WTC11 (cell line): ENCODE results near the gene NUAK2. TPM values are rescaled to one million over a fixed set of nuclear protein-coding genes. Genes with fewer than 3 reads are reported as not detected.

Experiments
- ATAC-seq: fragments of 200-7000 bp; cut with Tn5 transposase; 2 replicates; pipeline ENCODE4 v1.10.0; 2021; ENCODE audit warnings: mild to moderate bottlenecking, moderate library complexity
- CTCF ChIA-PET: fragments of 300-600 bp; sonication (Branson Sonifier 250); formaldehyde crosslinking; loops from one replicate; lab custom pipeline; 2021; ENCODE audit warnings: antibody characterized with exemption; lab: Charles Lee
- POLR2A ChIA-PET: fragments of 350-600 bp; sonication (Branson Sonifier 250); formaldehyde crosslinking; loops from one replicate; lab custom pipeline; 2021; ENCODE audit warnings: antibody characterized with exemption; lab: Charles Lee
- DNase-seq: peaks from one replicate; pipeline ENCODE4 v3.0.0; 2021; ENCODE audit warnings: low spot score
- H3K27ac Mint-ChIP-seq: 2 replicates; pipeline ENCODE4 v1.8.0; 2021; ENCODE audit warnings: mixed read lengths
- H3K27me3 Mint-ChIP-seq: 2 replicates; pipeline ENCODE4 v1.8.0; 2021; ENCODE audit warnings: low read depth, mild to moderate bottlenecking, moderate library complexity, mixed read lengths
- H3K36me3 Mint-ChIP-seq: 2 replicates; pipeline ENCODE4 v1.8.0; 2021; ENCODE audit warnings: mixed read lengths
- H3K4me1 Mint-ChIP-seq: 2 replicates; pipeline ENCODE4 v1.8.0; 2022; ENCODE audit warnings: mixed read lengths
- H3K4me3 Mint-ChIP-seq: 2 replicates; pipeline ENCODE4 v1.8.0; 2021; ENCODE audit warnings: mild to moderate bottlenecking, moderate library complexity, mixed read lengths
- H3K9me3 Mint-ChIP-seq: 2 replicates; pipeline ENCODE4 v1.8.0; 2021; ENCODE audit warnings: mixed read lengths
- EMX1 ChIP-seq: fragments of 250-450 bp; sonication (Bioruptor Pico); IDR thresholded peaks from 2 replicates; pipeline ENCODE4 v1.8.0; 2021; ENCODE audit warnings: mild to moderate bottlenecking
- FOXP1 ChIP-seq: sonication (generic); formaldehyde crosslinking; IDR thresholded peaks from 2 replicates; pipeline ENCODE4 v1.8.0; 2022; ENCODE audit warnings: missing genetic modification reagents, mild to moderate bottlenecking, moderate library complexity, borderline replicate concordance
- GRHL2 ChIP-seq: fragments of 250-450 bp; sonication (Bioruptor Pico); IDR thresholded peaks from 2 replicates; pipeline ENCODE4 v1.8.0; 2022; ENCODE audit warnings: mild to moderate bottlenecking, moderate library complexity; ENCODE audit not compliant: insufficient replicate concordance, severe bottlenecking
- KAT7 ChIP-seq: sonication (generic); formaldehyde crosslinking; IDR thresholded peaks from 2 replicates; pipeline ENCODE4 v1.8.1; 2023; ENCODE audit warnings: missing genetic modification reagents, mild to moderate bottlenecking, borderline replicate concordance
- SOX15 ChIP-seq: fragments of 250-450 bp; sonication (Bioruptor Pico); IDR thresholded peaks from 2 replicates; pipeline ENCODE4 v1.9.0; 2021; ENCODE audit warnings: mild to moderate bottlenecking
- TP53 ChIP-seq: sonication (generic); formaldehyde crosslinking; IDR thresholded peaks from 2 replicates; pipeline ENCODE4 v1.8.1; 2023; ENCODE audit warnings: mild to moderate bottlenecking, missing genetic modification reagents
- ZNF121 ChIP-seq: sonication (generic); formaldehyde crosslinking; IDR thresholded peaks from 2 replicates; pipeline ENCODE4 v1.8.0; 2023; ENCODE audit warnings: missing genetic modification reagents
- ZNF232 ChIP-seq: sonication (generic); formaldehyde crosslinking; IDR thresholded peaks from 2 replicates; pipeline ENCODE4 v1.8.0; 2022; ENCODE audit warnings: mild to moderate bottlenecking, missing genetic modification reagents
- ZNF396 ChIP-seq: fragments of 250-450 bp; sonication (Bioruptor Pico); IDR thresholded peaks from 2 replicates; pipeline ENCODE4 v1.8.0; 2021; ENCODE audit warnings: mild to moderate bottlenecking, moderate library complexity, borderline replicate concordance
- total RNA-seq: library from RNA; stranded (reverse); gene quantifications from 3 replicates; pipeline ENCODE4 v1.2.3, GENCODE V29; 2021
- TF ChIP-seq, protein P1 (sequence below): fragments of 250-450 bp; sonication (Bioruptor Pico); IDR thresholded peaks from 2 replicates; pipeline ENCODE4 v1.9.0; 2021; ENCODE audit warnings: mild to moderate bottlenecking
- TF ChIP-seq, protein P2 (sequence below): sonication (generic); formaldehyde crosslinking; IDR thresholded peaks from 2 replicates; pipeline ENCODE4 v1.8.0; 2022; ENCODE audit warnings: mild to moderate bottlenecking, missing genetic modification reagents
- TF ChIP-seq, protein P3 (sequence below): sonication (generic); formaldehyde crosslinking; IDR thresholded peaks from 2 replicates; pipeline ENCODE4 v1.8.0; 2023; ENCODE audit warnings: mild to moderate bottlenecking, missing genetic modification reagents
- TF ChIP-seq, protein P4 (sequence below): sonication (generic); formaldehyde crosslinking; IDR thresholded peaks from 2 replicates; pipeline ENCODE4 v1.8.1; 2023; ENCODE audit warnings: mild to moderate bottlenecking, moderate library complexity, missing genetic modification reagents
- TF ChIP-seq, protein P5 (sequence below): sonication (generic); formaldehyde crosslinking; IDR thresholded peaks from 2 replicates; pipeline ENCODE4 v1.8.1; 2023; ENCODE audit warnings: mild to moderate bottlenecking, missing genetic modification reagents, borderline replicate concordance
- TF ChIP-seq, protein P6 (sequence below): sonication (generic); formaldehyde crosslinking; IDR thresholded peaks from 2 replicates; pipeline ENCODE4 v1.8.0; 2022; ENCODE audit warnings: missing genetic modification reagents
- TF ChIP-seq, protein P7 (sequence below): sonication (generic); formaldehyde crosslinking; IDR thresholded peaks from 2 replicates; pipeline ENCODE4 v1.8.0; 2023; ENCODE audit warnings: missing genetic modification reagents, mild to moderate bottlenecking, borderline replicate concordance

Gene NUAK2
- total RNA-seq, 1 experiment from 2014 or later = 8.7 TPM

DNA sequence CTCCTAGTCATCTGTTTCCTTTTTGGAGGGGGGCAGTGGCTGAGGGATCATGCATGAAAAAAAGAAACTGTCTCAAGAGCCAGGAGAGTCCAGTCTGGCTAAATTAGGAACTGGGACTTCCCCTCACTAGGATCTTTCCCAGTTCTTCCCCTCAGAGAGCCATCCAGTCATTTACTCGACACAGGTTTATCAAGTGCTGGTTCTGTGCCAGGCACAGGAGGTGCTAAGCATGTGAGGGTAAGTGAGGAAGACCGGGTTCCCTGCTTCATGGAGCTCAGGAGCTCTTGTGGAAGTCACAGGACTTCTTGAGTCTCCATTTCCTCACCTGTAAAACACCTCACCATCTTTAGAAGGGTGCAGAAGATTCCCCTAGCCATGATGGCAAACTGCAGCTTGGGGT is 8.6 kb upstream of the NUAK2 start:
- TF ChIP-seq EMX1 (CRISPR knock-in tag) (no peak), FOXP1 (no peak), ZNF121 (CRISPR knock-in tag) (no peak), ZNF396 (CRISPR knock-in tag) (no peak), ZNF232 (no peak), TP53 (CRISPR knock-in tag) (no peak), GRHL2 (CRISPR knock-in tag) (no peak), KAT7 (CRISPR knock-in tag) (no peak), SOX15 (no peak)
- TF ChIP-seq, protein P1, sequence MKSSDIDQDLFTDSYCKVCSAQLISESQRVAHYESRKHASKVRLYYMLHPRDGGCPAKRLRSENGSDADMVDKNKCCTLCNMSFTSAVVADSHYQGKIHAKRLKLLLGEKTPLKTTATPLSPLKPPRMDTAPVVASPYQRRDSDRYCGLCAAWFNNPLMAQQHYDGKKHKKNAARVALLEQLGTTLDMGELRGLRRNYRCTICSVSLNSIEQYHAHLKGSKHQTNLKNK = no peak
- TF ChIP-seq, protein P2, sequence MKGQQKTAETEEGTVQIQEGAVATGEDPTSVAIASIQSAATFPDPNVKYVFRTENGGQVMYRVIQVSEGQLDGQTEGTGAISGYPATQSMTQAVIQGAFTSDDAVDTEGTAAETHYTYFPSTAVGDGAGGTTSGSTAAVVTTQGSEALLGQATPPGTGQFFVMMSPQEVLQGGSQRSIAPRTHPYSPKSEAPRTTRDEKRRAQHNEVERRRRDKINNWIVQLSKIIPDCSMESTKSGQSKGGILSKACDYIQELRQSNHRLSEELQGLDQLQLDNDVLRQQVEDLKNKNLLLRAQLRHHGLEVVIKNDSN (CRISPR knock-in tag) = no peak
- TF ChIP-seq, protein P3, sequence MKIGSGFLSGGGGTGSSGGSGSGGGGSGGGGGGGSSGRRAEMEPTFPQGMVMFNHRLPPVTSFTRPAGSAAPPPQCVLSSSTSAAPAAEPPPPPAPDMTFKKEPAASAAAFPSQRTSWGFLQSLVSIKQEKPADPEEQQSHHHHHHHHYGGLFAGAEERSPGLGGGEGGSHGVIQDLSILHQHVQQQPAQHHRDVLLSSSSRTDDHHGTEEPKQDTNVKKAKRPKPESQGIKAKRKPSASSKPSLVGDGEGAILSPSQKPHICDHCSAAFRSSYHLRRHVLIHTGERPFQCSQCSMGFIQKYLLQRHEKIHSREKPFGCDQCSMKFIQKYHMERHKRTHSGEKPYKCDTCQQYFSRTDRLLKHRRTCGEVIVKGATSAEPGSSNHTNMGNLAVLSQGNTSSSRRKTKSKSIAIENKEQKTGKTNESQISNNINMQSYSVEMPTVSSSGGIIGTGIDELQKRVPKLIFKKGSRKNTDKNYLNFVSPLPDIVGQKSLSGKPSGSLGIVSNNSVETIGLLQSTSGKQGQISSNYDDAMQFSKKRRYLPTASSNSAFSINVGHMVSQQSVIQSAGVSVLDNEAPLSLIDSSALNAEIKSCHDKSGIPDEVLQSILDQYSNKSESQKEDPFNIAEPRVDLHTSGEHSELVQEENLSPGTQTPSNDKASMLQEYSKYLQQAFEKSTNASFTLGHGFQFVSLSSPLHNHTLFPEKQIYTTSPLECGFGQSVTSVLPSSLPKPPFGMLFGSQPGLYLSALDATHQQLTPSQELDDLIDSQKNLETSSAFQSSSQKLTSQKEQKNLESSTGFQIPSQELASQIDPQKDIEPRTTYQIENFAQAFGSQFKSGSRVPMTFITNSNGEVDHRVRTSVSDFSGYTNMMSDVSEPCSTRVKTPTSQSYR = no peak
- TF ChIP-seq, protein P4, sequence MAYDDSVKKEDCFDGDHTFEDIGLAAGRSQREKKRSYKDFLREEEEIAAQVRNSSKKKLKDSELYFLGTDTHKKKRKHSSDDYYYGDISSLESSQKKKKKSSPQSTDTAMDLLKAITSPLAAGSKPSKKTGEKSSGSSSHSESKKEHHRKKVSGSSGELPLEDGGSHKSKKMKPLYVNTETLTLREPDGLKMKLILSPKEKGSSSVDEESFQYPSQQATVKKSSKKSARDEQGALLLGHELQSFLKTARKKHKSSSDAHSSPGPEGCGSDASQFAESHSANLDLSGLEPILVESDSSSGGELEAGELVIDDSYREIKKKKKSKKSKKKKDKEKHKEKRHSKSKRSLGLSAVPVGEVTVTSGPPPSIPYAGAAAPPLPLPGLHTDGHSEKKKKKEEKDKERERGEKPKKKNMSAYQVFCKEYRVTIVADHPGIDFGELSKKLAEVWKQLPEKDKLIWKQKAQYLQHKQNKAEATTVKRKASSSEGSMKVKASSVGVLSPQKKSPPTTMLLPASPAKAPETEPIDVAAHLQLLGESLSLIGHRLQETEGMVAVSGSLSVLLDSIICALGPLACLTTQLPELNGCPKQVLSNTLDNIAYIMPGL (CRISPR knock-in tag) = no peak
- TF ChIP-seq, protein P5, sequence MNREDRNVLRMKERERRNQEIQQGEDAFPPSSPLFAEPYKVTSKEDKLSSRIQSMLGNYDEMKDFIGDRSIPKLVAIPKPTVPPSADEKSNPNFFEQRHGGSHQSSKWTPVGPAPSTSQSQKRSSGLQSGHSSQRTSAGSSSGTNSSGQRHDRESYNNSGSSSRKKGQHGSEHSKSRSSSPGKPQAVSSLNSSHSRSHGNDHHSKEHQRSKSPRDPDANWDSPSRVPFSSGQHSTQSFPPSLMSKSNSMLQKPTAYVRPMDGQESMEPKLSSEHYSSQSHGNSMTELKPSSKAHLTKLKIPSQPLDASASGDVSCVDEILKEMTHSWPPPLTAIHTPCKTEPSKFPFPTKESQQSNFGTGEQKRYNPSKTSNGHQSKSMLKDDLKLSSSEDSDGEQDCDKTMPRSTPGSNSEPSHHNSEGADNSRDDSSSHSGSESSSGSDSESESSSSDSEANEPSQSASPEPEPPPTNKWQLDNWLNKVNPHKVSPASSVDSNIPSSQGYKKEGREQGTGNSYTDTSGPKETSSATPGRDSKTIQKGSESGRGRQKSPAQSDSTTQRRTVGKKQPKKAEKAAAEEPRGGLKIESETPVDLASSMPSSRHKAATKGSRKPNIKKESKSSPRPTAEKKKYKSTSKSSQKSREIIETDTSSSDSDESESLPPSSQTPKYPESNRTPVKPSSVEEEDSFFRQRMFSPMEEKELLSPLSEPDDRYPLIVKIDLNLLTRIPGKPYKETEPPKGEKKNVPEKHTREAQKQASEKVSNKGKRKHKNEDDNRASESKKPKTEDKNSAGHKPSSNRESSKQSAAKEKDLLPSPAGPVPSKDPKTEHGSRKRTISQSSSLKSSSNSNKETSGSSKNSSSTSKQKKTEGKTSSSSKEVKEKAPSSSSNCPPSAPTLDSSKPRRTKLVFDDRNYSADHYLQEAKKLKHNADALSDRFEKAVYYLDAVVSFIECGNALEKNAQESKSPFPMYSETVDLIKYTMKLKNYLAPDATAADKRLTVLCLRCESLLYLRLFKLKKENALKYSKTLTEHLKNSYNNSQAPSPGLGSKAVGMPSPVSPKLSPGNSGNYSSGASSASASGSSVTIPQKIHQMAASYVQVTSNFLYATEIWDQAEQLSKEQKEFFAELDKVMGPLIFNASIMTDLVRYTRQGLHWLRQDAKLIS (CRISPR knock-in tag) = no peak
- TF ChIP-seq, protein P6, sequence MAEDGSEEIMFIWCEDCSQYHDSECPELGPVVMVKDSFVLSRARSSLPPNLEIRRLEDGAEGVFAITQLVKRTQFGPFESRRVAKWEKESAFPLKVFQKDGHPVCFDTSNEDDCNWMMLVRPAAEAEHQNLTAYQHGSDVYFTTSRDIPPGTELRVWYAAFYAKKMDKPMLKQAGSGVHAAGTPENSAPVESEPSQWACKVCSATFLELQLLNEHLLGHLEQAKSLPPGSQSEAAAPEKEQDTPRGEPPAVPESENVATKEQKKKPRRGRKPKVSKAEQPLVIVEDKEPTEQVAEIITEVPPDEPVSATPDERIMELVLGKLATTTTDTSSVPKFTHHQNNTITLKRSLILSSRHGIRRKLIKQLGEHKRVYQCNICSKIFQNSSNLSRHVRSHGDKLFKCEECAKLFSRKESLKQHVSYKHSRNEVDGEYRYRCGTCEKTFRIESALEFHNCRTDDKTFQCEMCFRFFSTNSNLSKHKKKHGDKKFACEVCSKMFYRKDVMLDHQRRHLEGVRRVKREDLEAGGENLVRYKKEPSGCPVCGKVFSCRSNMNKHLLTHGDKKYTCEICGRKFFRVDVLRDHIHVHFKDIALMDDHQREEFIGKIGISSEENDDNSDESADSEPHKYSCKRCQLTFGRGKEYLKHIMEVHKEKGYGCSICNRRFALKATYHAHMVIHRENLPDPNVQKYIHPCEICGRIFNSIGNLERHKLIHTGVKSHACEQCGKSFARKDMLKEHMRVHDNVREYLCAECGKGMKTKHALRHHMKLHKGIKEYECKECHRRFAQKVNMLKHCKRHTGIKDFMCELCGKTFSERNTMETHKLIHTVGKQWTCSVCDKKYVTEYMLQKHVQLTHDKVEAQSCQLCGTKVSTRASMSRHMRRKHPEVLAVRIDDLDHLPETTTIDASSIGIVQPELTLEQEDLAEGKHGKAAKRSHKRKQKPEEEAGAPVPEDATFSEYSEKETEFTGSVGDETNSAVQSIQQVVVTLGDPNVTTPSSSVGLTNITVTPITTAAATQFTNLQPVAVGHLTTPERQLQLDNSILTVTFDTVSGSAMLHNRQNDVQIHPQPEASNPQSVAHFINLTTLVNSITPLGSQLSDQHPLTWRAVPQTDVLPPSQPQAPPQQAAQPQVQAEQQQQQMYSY (CRISPR knock-in tag) = no peak
- TF ChIP-seq, protein P7, sequence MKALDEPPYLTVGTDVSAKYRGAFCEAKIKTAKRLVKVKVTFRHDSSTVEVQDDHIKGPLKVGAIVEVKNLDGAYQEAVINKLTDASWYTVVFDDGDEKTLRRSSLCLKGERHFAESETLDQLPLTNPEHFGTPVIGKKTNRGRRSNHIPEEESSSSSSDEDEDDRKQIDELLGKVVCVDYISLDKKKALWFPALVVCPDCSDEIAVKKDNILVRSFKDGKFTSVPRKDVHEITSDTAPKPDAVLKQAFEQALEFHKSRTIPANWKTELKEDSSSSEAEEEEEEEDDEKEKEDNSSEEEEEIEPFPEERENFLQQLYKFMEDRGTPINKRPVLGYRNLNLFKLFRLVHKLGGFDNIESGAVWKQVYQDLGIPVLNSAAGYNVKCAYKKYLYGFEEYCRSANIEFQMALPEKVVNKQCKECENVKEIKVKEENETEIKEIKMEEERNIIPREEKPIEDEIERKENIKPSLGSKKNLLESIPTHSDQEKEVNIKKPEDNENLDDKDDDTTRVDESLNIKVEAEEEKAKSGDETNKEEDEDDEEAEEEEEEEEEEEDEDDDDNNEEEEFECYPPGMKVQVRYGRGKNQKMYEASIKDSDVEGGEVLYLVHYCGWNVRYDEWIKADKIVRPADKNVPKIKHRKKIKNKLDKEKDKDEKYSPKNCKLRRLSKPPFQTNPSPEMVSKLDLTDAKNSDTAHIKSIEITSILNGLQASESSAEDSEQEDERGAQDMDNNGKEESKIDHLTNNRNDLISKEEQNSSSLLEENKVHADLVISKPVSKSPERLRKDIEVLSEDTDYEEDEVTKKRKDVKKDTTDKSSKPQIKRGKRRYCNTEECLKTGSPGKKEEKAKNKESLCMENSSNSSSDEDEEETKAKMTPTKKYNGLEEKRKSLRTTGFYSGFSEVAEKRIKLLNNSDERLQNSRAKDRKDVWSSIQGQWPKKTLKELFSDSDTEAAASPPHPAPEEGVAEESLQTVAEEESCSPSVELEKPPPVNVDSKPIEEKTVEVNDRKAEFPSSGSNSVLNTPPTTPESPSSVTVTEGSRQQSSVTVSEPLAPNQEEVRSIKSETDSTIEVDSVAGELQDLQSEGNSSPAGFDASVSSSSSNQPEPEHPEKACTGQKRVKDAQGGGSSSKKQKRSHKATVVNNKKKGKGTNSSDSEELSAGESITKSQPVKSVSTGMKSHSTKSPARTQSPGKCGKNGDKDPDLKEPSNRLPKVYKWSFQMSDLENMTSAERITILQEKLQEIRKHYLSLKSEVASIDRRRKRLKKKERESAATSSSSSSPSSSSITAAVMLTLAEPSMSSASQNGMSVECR (CRISPR knock-in tag) = no peak
- H3K36me3 Mint-ChIP-seq = no peaks in the 10 kb centered on the region
- no peaks in the 10 kb centered on the region; the same call in 1 of the 2 replicates for H3K27me3 Mint-ChIP-seq
- POLR2A ChIA-PET = interaction anchor here (0.9 to 1.4 kb wide), 3 partner anchors 9 to 57 kb away, joined by 3 read pairs; no protein-coding TSS in a partner anchor
- CTCF ChIA-PET = interaction anchor here (0.9 to 13.8 kb wide), 5 partner anchors 24 to 155 kb away, joined by 3 to 684 read pairs (median 7); no protein-coding TSS in a partner anchor
- H3K9me3 Mint-ChIP-seq = no peaks in the 10 kb centered on the region
- H3K4me1 Mint-ChIP-seq = peaks cover 11% of the 10 kb centered on the region
- DNase-seq (no peak), ATAC-seq (no peak)
- H3K4me3 Mint-ChIP-seq = no peak overlapping the region
- no peak overlapping the region for H3K27ac Mint-ChIP-seq
